ENCODE measurements around the gene CLDND2.

The CLDND2 gene

GRCh38 chr19:51352783-51353360 lies 15.9 kb downstream of the CLDND2 start:
- DNase-seq = no peak

- no peak for DNase-seq
Observed at GRCh38 chr19:51351266-51351990, 17.4 kb downstream of the CLDND2 start.

GRCh38 chr19:51347209-51347928 lies 21.4 kb downstream of the CLDND2 start:
- no peak for DNase-seq

DNA sequence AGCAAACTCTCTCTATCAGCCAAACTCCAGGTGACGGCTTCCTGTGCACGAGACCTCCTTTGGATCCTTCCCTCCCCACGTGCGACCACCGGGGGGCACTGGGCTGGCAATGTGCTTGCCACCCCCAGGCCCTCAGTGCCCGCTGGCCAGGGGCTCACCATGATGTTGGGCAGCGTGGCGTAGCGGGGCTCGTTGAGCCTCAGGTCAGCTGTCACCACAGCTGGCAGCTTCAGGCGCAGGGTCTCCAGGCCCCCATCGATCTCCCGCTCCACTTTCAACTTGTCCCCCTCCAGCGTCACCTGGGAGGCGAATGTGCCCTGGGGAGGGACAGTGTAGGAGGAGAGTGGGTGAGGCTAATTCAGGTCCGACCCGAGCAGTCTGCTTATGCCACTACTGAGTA lies 22.1 kb downstream of the CLDND2 start:
- no peak for DNase-seq

GRCh38 chr19:51345076-51345620 lies 23.7 kb downstream of the CLDND2 start:
- DNase-seq = no peak

DNA sequence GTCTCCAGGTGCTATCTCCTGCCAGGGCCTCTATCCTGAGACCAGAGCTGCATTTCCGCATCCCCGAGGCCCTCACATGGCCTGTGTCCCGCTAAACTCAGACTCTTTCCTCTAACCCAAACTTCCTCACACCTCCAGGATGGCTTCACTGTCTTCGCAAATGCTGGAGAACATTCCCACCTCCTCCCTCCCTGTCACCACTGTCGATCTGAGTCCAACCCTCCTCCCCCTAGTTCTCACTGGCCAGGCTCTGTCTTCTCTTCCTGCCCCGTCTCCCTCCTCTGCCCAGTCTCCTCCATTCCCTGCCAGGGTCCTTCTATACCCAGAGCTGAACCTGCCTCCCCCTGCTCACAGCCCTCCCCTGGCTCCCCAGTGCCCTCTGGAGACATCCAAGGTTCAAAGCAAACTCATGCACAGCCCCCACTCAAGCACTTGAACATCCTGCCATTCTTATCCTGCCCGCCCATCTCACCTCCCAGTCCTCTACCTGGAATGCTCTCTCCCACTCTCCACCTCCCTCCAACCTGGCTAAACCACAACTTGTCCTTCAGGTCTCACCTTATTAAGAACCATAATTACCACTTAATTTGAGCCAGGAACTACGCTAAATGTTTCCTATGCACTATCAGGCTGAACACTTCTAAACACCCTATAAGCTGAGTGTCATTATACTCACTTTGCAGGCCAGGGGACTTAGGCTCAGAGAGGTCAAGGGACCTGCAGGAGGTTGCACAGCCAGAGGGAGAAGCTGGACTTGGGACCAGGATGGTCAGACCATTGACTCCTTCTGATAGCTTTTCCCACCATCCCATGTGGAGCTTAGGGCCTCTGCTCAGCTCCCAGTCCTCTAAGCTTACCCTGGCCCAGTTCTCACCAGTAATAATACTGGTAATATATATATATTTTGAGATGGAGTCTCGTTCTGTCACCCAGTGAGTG lies 25.9 kb downstream of the CLDND2 start:
- no peak for DNase-seq

GRCh38 chr19:51341976-51342580 lies 26.7 kb downstream of the CLDND2 start, which contains the start of gene VSIG10L:
TSS of gene VSIG10L (minus strand) at chr19:51342139. CDS start at chr19:51342124, 15 bp downstream.
- DNase-seq = no peak

GRCh38 chr19:51341066-51341465 lies 27.7 kb downstream of the CLDND2 start:
- DNase-seq = no peak

- peak; percentile 86 for DNase-seq
Observed at GRCh38 chr19:51339687-51340656, 28.8 kb downstream of the CLDND2 start.

DNA sequence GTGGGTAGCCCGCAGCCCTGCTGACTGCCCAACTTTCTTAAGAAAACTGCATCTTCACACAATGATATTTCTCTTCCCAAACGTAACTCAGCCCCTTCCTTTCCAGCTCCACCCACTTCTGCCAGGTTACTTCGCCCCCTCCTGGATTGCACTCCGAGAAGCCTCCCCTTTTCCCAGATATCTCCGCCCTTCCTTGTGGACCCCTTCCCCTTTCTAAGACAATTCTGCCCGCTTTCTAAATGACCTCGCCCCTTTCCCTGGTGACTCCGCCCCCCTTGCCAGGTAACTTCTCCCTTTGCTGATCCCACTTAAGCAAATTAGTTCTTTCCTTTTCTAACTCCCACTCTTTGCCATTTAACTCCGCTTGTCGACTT lies 29.5 kb downstream of the CLDND2 start:
- no peak for DNase-seq

DNA sequence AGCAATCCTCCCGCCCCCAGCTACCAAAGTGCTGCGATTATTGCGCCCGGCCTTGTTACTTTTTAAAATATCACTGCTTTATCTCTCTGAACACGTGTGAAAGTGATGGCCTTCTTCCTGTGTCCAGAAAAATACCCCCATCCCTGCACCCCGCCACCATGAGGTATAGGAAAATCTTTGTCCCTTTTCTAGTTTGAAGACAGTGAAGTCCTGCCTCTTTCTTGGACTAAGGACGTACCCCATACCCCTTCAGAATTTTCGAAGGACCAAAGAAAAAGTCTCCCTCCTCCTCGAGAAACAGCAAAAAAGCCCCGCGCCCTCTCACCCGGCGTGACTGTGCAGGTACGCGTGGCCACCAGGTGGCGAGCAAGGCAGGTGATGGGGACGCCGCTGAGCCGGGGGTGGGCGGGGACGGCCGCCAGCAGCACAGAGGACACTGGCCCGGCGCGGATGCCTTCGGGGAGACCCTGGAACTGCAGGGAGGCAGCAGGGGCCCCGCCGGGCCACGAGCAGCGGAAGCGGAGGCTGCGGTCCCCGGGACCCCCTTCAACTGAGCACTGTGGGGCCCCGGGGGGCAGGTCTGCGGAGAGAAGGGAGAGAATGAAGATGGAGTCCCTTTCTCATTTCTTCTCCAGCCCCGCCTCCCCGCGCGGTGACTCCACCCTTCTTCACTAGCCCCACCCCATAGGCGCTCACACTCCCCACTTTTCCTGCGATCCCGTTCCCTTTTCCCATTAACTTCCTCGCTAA lies 30.1 kb downstream of the CLDND2 start:
- DNase-seq = peak; percentile 81

GRCh38 chr19:51337861-51338562 lies 30.8 kb downstream of the CLDND2 start:
- DNase-seq = no peak

DNA sequence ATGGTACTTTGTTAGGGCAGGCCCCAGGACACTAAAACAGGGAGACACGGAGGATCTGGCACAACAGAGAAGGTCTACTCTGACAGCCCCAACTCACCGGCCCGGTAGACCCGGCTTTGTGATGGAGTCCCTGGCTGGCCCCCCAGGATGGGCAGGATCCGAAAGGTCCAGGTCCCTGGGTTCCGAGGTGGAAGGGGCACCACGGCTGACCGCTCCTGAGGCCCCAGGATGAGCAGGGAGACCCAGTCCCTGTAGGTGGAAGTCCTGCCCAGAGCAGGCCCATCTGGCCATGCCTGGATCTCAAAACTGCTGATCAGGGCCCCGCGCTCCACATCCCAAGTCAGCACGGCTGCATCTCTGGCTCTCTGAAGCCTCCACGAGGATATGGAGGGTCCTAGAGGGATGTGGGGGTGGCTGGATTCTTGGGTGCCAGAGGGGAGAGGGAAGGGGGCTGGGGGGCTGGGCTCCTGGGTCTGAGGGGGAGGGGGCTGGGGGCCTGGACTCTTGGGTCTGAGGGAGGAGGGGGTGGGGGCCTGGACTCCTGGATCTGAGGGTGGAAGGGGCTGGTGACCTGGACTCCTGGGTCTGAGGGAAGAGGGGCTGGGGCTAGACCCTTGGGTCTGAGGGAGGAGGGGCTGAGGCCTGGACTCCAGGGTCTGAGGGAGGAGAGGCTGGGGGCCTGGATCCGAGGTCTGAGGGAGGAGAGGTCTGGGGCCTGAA lies 31.5 kb downstream of the CLDND2 start:
- no peak for DNase-seq

GRCh38 chr19:51333836-51334460 lies 34.9 kb downstream of the CLDND2 start:
- no peak for DNase-seq

DNA sequence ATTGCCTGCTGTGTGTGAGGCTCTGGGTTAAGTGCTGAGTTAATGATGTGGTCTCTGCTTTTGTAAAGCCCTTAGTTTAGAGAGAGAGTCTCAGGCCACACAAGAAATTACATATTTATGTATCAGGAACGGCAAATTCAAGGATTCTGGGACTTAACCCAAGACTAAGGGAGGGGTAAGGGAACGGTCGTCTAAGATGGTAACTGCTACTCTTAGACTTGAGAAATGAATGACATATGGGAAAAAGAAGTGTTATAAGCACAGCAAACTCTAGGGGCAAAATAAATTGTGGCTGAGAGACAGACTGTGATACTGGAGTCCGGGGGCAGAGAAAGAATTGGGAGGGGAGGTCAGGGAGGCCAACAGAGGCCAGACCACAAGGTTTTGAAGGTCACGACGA lies 37.1 kb downstream of the CLDND2 start:
- no peak for DNase-seq

- no peak for DNase-seq
Observed at GRCh38 chr19:51331193-51331592, 37.6 kb downstream of the CLDND2 start.

DNA sequence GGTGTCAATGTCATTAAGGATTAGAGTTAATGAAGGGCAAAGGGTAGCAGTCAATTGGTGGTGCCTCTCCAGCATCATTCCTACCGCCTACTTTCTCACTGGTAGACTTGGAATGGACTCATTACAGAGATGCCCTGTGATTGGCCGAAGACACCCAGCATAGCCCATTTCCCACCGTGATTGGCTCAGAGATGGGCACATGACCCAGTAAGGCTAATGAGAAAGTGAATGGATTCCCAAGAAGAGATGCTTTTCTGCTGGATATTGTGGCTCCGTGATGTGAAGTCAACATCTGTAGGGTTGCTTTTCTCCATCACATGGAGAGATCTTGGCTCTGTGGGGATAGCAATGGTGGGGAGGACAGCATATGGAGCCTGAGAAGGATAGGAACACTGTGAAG lies 38.4 kb downstream of the CLDND2 start:
- DNase-seq = no peak

DNA sequence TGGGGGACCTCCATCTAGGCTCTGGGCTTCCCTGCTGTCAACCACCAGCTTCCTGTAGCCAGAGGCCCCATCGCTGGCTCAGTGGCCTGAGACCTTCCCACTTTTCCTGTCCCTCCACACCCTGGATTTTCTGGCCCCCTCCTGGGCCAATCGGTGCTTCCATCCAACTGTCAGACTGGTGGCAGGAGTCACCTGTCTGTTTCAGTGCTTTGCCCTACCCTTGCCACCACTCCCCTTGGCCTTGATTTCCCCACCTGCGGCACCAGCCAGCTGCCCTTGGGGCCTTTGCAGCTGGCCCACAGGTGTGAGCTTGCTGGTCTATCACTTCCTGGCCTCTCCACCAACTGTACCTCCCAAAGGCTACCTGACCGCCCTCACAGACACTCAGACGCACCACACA lies 39.4 kb downstream of the CLDND2 start:
- no peak for DNase-seq

Measured in GOT3 (cell line).